ENCODE results near the gene FNTB.
A peak's percentile ranks its signal among the peaks of the same experiment; 100 is the strongest.

Gene FNTB

GRCh38 chr14:65092349-65092748, 105.7 kb downstream of the FNTB start:
- no peak for DNase-seq

GRCh38 chr14:65095633-65096205, 109.0 kb downstream of the FNTB start:
- DNase-seq: no peak

- DNase-seq: no peak
These were observed 109.8 kb downstream of the FNTB start for GRCh38 chr14:65096323-65097089.

GRCh38 chr14:65098586-65098985, 111.9 kb downstream of the FNTB start:
- no peak for DNase-seq

GRCh38 chr14:65100922-65101541, 114.3 kb downstream of the FNTB start:
- DNase-seq: no peak

- no peak for DNase-seq
These were observed 115.1 kb downstream of the FNTB start for GRCh38 chr14:65101631-65102440.

GRCh38 chr14:65102441-65103149, 115.9 kb downstream of the FNTB start, which contains the start of gene MAX:
TSS of gene MAX (minus strand) at chr14:65102517. CDS start at chr14:65102339, 178 bp downstream.
- peak; percentile 99 for DNase-seq

- DNase-seq: peak; percentile 56
These were observed 116.6 kb downstream of the FNTB start for GRCh38 chr14:65103150-65103760.

- DNase-seq: no peak
These were observed 118.1 kb downstream of the FNTB start for GRCh38 chr14:65104791-65105190.

- DNase-seq: no peak
These were observed 119.6 kb downstream of the FNTB start for GRCh38 chr14:65106316-65106715.

GRCh38 chr14:65106736-65107135, 120.0 kb downstream of the FNTB start:
- DNase-seq: no peak

GRCh38 chr14:65107200-65107599, 120.5 kb downstream of the FNTB start:
- DNase-seq: no peak

- DNase-seq: no peak
These were observed 122.7 kb downstream of the FNTB start for GRCh38 chr14:65109357-65109756.

- DNase-seq: no peak
These were observed 123.8 kb downstream of the FNTB start for GRCh38 chr14:65110525-65110924.

All from NCI-H1092 treated with DMSO at 0.1 percent for 48 hours (cell line).